ENCODE results near the gene CNTNAP2.

CNTNAP2 gene

GRCh38 chr7:146387140-146387539 is 270.5 kb downstream of the CNTNAP2 start:
- no peak overlapping the region for H3K4me3 Mint-ChIP-seq
- no peaks in the 10 kb centered on the region for H3K36me3 Mint-ChIP-seq
- H3K27me3 Mint-ChIP-seq: no peaks in the 10 kb centered on the region
- peaks cover 0 to 1% of the 10 kb centered on the region in 2 donors for H3K9me3 Mint-ChIP-seq
- DNase-seq: no peak
- no peaks in the 10 kb centered on the region for H3K4me1 Mint-ChIP-seq
- H3K27ac Mint-ChIP-seq: no peak overlapping the region
- no peak for ATAC-seq (replicated peaks)

- H3K4me1 Mint-ChIP-seq: no peaks in the 10 kb centered on the region
- peaks cover 0 to 1% of the 10 kb centered on the region in 2 donors for H3K9me3 Mint-ChIP-seq
- H3K36me3 Mint-ChIP-seq: no peaks in the 10 kb centered on the region
- H3K27me3 Mint-ChIP-seq: no peaks in the 10 kb centered on the region
- no peak overlapping the region for H3K27ac Mint-ChIP-seq
- H3K4me3 Mint-ChIP-seq: no peak overlapping the region
- DNase-seq (no peak), ATAC-seq (replicated peaks) (no peak)
Measured at GRCh38 chr7:146388928-146389327, 272.3 kb downstream of the CNTNAP2 start.

- DNase-seq (no peak), ATAC-seq (replicated peaks) (no peak)
- H3K27me3 Mint-ChIP-seq: no peaks in the 10 kb centered on the region
- no peak overlapping the region for H3K4me3 Mint-ChIP-seq
- H3K4me1 Mint-ChIP-seq: no peaks in the 10 kb centered on the region
- H3K27ac Mint-ChIP-seq: no peak overlapping the region
- H3K9me3 Mint-ChIP-seq: peaks cover 0 to 2% of the 10 kb centered on the region in 2 donors
- H3K36me3 Mint-ChIP-seq: no peaks in the 10 kb centered on the region
Measured at GRCh38 chr7:146393346-146393745, 276.7 kb downstream of the CNTNAP2 start.

GRCh38 chr7:146397141-146397540 is 280.5 kb downstream of the CNTNAP2 start:
- ATAC-seq (replicated peaks): no peak
- no peaks in the 10 kb centered on the region for H3K36me3 Mint-ChIP-seq
- no peaks in the 10 kb centered on the region for H3K27me3 Mint-ChIP-seq
- H3K9me3 Mint-ChIP-seq: peaks cover 0 to 2% of the 10 kb centered on the region in 2 donors
- H3K27ac Mint-ChIP-seq: no peak overlapping the region
- DNase-seq: no peak
- H3K4me3 Mint-ChIP-seq: no peak overlapping the region
- no peaks in the 10 kb centered on the region for H3K4me1 Mint-ChIP-seq

- H3K36me3 Mint-ChIP-seq: no peaks in the 10 kb centered on the region
- no peak overlapping the region for H3K4me3 Mint-ChIP-seq
- H3K9me3 Mint-ChIP-seq: peaks cover 4 to 6% of the 10 kb centered on the region in 2 donors
- no peak overlapping the region for H3K27ac Mint-ChIP-seq
- ATAC-seq (replicated peaks) (no peak), DNase-seq (no peak)
- H3K27me3 Mint-ChIP-seq: no peaks in the 10 kb centered on the region
- H3K4me1 Mint-ChIP-seq: no peaks in the 10 kb centered on the region
Measured at GRCh38 chr7:146401939-146402338, 285.3 kb downstream of the CNTNAP2 start.

GRCh38 chr7:146405737-146406136 is 289.1 kb downstream of the CNTNAP2 start:
- peaks cover 3 to 6% of the 10 kb centered on the region in 2 donors for H3K9me3 Mint-ChIP-seq

GRCh38 chr7:146411975-146412374 is 295.4 kb downstream of the CNTNAP2 start:
- Mint-ChIP-seq H3K27ac (no peak overlapping the region), H3K4me1 (no peaks in the 10 kb centered on the region), H3K4me3 (no peak overlapping the region), H3K9me3 (peaks cover 0 to 2% of the 10 kb centered on the region in 2 donors), H3K36me3 (no peaks in the 10 kb centered on the region), H3K27me3 (no peaks in the 10 kb centered on the region)
- ATAC-seq (replicated peaks): no peak
- no peak for DNase-seq

More at GRCh38 chr7:146405737-146406136, 289.1 kb downstream of the CNTNAP2 start:
- Mint-ChIP-seq H3K36me3 (no peaks in the 10 kb centered on the region), H3K27ac (no peak overlapping the region), H3K4me3 (no peak overlapping the region), H3K27me3 (no peaks in the 10 kb centered on the region), H3K4me1 (no peaks in the 10 kb centered on the region)
- DNase-seq (no peak), ATAC-seq (replicated peaks) (no peak)

- DNase-seq (no peak), ATAC-seq (replicated peaks) (no peak)
- no peaks in the 10 kb centered on the region for H3K4me1 Mint-ChIP-seq
- H3K36me3 Mint-ChIP-seq: no peaks in the 10 kb centered on the region
- H3K4me3 Mint-ChIP-seq: no peak overlapping the region
- H3K9me3 Mint-ChIP-seq: peaks cover 0 to 2% of the 10 kb centered on the region in 2 donors
- H3K27ac Mint-ChIP-seq: no peak overlapping the region
- H3K27me3 Mint-ChIP-seq: no peaks in the 10 kb centered on the region
Measured at GRCh38 chr7:146412781-146413180, 296.2 kb downstream of the CNTNAP2 start.

- Mint-ChIP-seq H3K4me1 (no peaks in the 10 kb centered on the region), H3K27ac (no peak overlapping the region), H3K36me3 (no peaks in the 10 kb centered on the region), H3K4me3 (no peak overlapping the region), H3K9me3 (peaks cover 0 to 2% of the 10 kb centered on the region in 2 donors), H3K27me3 (no peaks in the 10 kb centered on the region)
- DNase-seq: no peak
- ATAC-seq (replicated peaks): no peak
Measured at GRCh38 chr7:146414373-146414772, 297.8 kb downstream of the CNTNAP2 start.

GRCh38 chr7:146414937-146415336 is 298.3 kb downstream of the CNTNAP2 start:
- H3K27ac Mint-ChIP-seq: no peak overlapping the region
- no peaks in the 10 kb centered on the region for H3K36me3 Mint-ChIP-seq
- no peaks in the 10 kb centered on the region for H3K27me3 Mint-ChIP-seq
- H3K4me3 Mint-ChIP-seq: no peak overlapping the region
- DNase-seq: no peak
- H3K4me1 Mint-ChIP-seq: no peaks in the 10 kb centered on the region
- no peak for ATAC-seq (replicated peaks)
- H3K9me3 Mint-ChIP-seq: peaks cover 0 to 2% of the 10 kb centered on the region in 2 donors

GRCh38 chr7:146417176-146417575 is 300.6 kb downstream of the CNTNAP2 start:
- DNase-seq (no peak), ATAC-seq (replicated peaks) (no peak)
- Mint-ChIP-seq H3K36me3 (no peaks in the 10 kb centered on the region), H3K27ac (no peak overlapping the region), H3K4me1 (no peaks in the 10 kb centered on the region), H3K4me3 (no peak overlapping the region), H3K27me3 (no peaks in the 10 kb centered on the region), H3K9me3 (no peaks in the 10 kb centered on the region)

- ATAC-seq (replicated peaks) (no peak), DNase-seq (no peak)
- Mint-ChIP-seq H3K4me3 (no peak overlapping the region), H3K9me3 (no peaks in the 10 kb centered on the region), H3K27ac (no peak overlapping the region), H3K4me1 (no peaks in the 10 kb centered on the region), H3K36me3 (no peaks in the 10 kb centered on the region), H3K27me3 (no peaks in the 10 kb centered on the region)
Measured at GRCh38 chr7:146423446-146423845, 306.8 kb downstream of the CNTNAP2 start.

- ATAC-seq (replicated peaks): no peak
- no peaks in the 10 kb centered on the region for H3K4me1 Mint-ChIP-seq
- H3K4me3 Mint-ChIP-seq: no peak overlapping the region
- H3K27ac Mint-ChIP-seq: no peak overlapping the region
- H3K27me3 Mint-ChIP-seq: no peaks in the 10 kb centered on the region
- peaks cover 2 to 5% of the 10 kb centered on the region in 2 donors for H3K9me3 Mint-ChIP-seq
- no peaks in the 10 kb centered on the region for H3K36me3 Mint-ChIP-seq
- no peak for DNase-seq
Measured at GRCh38 chr7:146424084-146424483, 307.5 kb downstream of the CNTNAP2 start.

GRCh38 chr7:146433501-146433900 is 316.9 kb downstream of the CNTNAP2 start:
- Mint-ChIP-seq H3K9me3 (peaks cover 5 to 8% of the 10 kb centered on the region in 2 donors), H3K4me3 (no peak overlapping the region), H3K36me3 (no peaks in the 10 kb centered on the region), H3K4me1 (no peaks in the 10 kb centered on the region), H3K27me3 (no peaks in the 10 kb centered on the region), H3K27ac (no peak overlapping the region)
- no peak for DNase-seq
- ATAC-seq (replicated peaks): no peak

GRCh38 chr7:146443102-146443501 is 326.5 kb downstream of the CNTNAP2 start:
- Mint-ChIP-seq H3K36me3 (no peaks in the 10 kb centered on the region), H3K27ac (no peak overlapping the region), H3K4me1 (no peaks in the 10 kb centered on the region), H3K27me3 (no peaks in the 10 kb centered on the region), H3K9me3 (peaks cover 0 to 3% of the 10 kb centered on the region in 2 donors), H3K4me3 (no peak overlapping the region)
- DNase-seq (no peak), ATAC-seq (replicated peaks) (no peak)

GRCh38 chr7:146449625-146450024 is 333.0 kb downstream of the CNTNAP2 start:
- Mint-ChIP-seq H3K36me3 (no peaks in the 10 kb centered on the region), H3K27me3 (no peaks in the 10 kb centered on the region), H3K4me1 (no peaks in the 10 kb centered on the region), H3K4me3 (no peak overlapping the region), H3K27ac (no peak overlapping the region), H3K9me3 (peaks cover 0 to 4% of the 10 kb centered on the region in 2 donors)
- DNase-seq: no peak
- no peak for ATAC-seq (replicated peaks)

All from stimulated activated naive B cell treated with anti-CD40 and anti-IgM and Interleukin-4, amounts not matched to agents 10 μg/mL and 1 μg/mL and 100 μg/mL, for 72 hours (primary cell).